Measurements from ENCODE around the gene RBM38. TPM values are rescaled to one million over a fixed set of nuclear protein-coding genes. Genes with fewer than 3 reads are reported as not detected.

RBM38 gene
- total RNA-seq, 1 donor from 2014 or later = 42.8 TPM

- TF ChIP-seq CTCF (IDR thresholded peaks at IDR 0.05; ENCODE audit: insufficient read depth, low read length, poor library complexity, severe bottlenecking) = no peak
- no peak for DNase-seq (ENCODE audit: low read depth)
- Histone ChIP-seq H3K27me3 (ENCODE audit: control insufficient read depth, insufficient read depth, low read length) (no peaks in the 10 kb centered on the region), H3K4me3 (ENCODE audit: low read depth, low read length) (no peak overlapping the region), H3K36me3 (ENCODE audit: control insufficient read depth, insufficient read depth, low read length) (no peaks in the 10 kb centered on the region)
Measured at GRCh38 chr20:57378646-57379262, 12.4 kb upstream of the RBM38 start.

- no peaks in the 10 kb centered on the region for H3K27me3 ChIP-seq (ENCODE audit: control insufficient read depth, insufficient read depth, low read length)
- TF ChIP-seq CTCF (IDR thresholded peaks at IDR 0.05; ENCODE audit: insufficient read depth, low read length, poor library complexity, severe bottlenecking) = no peak
- H3K36me3 ChIP-seq (ENCODE audit: control insufficient read depth, insufficient read depth, low read length) = no peaks in the 10 kb centered on the region
- no peak for DNase-seq (ENCODE audit: low read depth)
- no peak overlapping the region for H3K4me3 ChIP-seq (ENCODE audit: low read depth, low read length)
Measured at GRCh38 chr20:57379263-57379647, 11.9 kb upstream of the RBM38 start.

- H3K36me3 ChIP-seq (ENCODE audit: control insufficient read depth, insufficient read depth, low read length) = no peaks in the 10 kb centered on the region
- no peak overlapping the region for H3K4me3 ChIP-seq (ENCODE audit: low read depth, low read length)
- no peak for TF ChIP-seq CTCF (IDR thresholded peaks at IDR 0.05; ENCODE audit: insufficient read depth, low read length, poor library complexity, severe bottlenecking)
- H3K27me3 ChIP-seq (ENCODE audit: control insufficient read depth, insufficient read depth, low read length) = no peaks in the 10 kb centered on the region
- DNase-seq (ENCODE audit: low read depth) = no peak
Measured at GRCh38 chr20:57380081-57380750, 11.0 kb upstream of the RBM38 start.

DNA sequence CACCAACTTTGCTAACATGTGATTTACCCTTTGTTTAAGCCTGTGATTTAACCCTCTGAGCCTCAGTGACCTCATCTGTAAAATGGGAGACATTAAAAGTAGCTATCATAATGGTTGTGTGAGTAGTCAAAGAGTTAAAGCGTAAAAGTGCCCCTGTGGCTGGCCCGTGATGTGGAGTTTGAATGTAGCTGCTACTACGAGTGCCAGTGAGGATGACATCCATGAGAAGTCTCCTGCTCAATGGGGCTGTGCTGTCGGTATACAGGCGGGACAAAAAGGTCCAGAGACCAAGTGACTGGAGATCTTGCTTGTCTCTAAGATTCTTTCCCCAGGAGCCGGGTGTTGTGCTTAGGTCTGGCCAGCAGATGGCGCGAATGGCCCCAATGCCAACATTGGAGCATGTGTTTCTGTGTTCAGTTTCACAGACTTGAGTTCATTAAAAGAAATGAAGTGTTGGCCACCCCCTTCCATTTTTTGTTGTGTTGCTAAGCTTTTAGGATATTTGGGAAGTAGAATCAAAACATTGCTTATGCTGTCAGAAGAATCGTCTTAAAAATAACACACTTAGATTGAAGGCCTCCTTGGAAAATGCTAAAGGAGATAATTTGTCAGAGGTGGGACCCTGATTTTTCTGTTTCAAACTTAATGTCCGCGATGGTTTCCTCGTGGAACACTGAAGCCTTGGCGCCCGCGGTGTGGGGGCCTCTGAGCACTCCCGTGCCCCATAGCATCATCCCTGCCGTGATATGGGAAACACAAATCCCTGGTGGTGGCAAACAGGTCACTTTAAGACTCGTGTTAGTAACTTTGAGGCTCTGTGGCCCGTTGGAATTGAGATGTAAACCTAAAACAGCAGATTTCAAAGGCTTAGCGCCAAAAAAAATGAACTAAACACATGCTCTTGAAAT, 9.3 kb upstream of the RBM38 start:
- Histone ChIP-seq H3K4me3 (ENCODE audit: low read depth, low read length) (no peak overlapping the region), H3K36me3 (ENCODE audit: control insufficient read depth, insufficient read depth, low read length) (no peaks in the 10 kb centered on the region), H3K27me3 (ENCODE audit: control insufficient read depth, insufficient read depth, low read length) (no peaks in the 10 kb centered on the region)
- TF ChIP-seq CTCF (IDR thresholded peaks at IDR 0.05; ENCODE audit: insufficient read depth, low read length, poor library complexity, severe bottlenecking) = peak; percentile 91
- DNase-seq (ENCODE audit: low read depth) = no peak

DNA sequence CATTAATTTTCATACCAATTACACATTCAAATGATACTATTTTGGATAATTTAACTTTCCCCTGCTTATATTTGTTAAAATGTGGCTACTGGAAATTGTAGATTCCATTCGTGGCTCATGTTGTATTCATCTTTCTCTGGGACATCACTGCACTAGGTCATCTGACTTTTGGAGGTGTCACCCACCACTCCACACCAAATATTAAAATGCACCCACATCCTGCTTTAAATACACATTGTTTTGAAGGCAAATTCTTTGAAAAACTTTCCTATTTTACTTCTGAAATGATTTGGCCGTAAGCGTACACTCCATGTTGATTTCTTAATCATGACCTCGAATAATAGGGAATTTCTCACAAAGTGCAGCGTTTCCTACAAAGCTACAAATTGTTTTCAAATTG, 8.7 kb upstream of the RBM38 start:
- DNase-seq (ENCODE audit: low read depth) = no peak
- no peaks in the 10 kb centered on the region for H3K36me3 ChIP-seq (ENCODE audit: control insufficient read depth, insufficient read depth, low read length)
- H3K27me3 ChIP-seq (ENCODE audit: control insufficient read depth, insufficient read depth, low read length) = no peaks in the 10 kb centered on the region
- no peak for TF ChIP-seq CTCF (IDR thresholded peaks at IDR 0.05; ENCODE audit: insufficient read depth, low read length, poor library complexity, severe bottlenecking)
- H3K4me3 ChIP-seq (ENCODE audit: low read depth, low read length) = no peak overlapping the region

Measured in kidney epithelial cell (primary cell).